Activated CD4-positive, alpha-beta T cell treated with anti-CD3 and anti-CD28 coated beads, Interleukin-2, amount 10 ng/mL, durations not matched to agents 7 days and 5 days (primary cell): Measurements from ENCODE around the gene FCRL5. TPM values are rescaled to one million over a fixed set of nuclear protein-coding genes. Genes with fewer than 3 reads are reported as not detected.
A peak's percentile ranks its signal among the peaks of the same experiment; 100 is the strongest.

ENCODE experiments used
- CTCF ChIA-PET: fragments of 350-600 bp; sonication (Branson Sonifier 250); formaldehyde crosslinking; loops from one replicate; lab custom pipeline; 2021; ENCODE audit warnings: antibody characterized with exemption; lab: Charles Lee
- POLR2A ChIA-PET: fragments of 350-600 bp; sonication (Branson Sonifier 250); formaldehyde crosslinking; loops from one replicate; lab custom pipeline; 2021; ENCODE audit warnings: antibody characterized with exemption; lab: Charles Lee
- DNase-seq: peaks from one replicate; pipeline ENCODE4 v3.0.0-alpha.2; 2020
- H3K27ac Mint-ChIP-seq: one replicate; pipeline ENCODE4 v1.8.0; 2021; ENCODE audit warnings: mild to moderate bottlenecking, moderate library complexity, mixed read lengths
- H3K27me3 Mint-ChIP-seq: one replicate; pipeline ENCODE4 v1.8.0; 2021; ENCODE audit warnings: mixed read lengths
- H3K36me3 Mint-ChIP-seq: one replicate; pipeline ENCODE4 v1.8.0; 2021; ENCODE audit warnings: low read depth, mixed read lengths
- H3K4me1 Mint-ChIP-seq: one replicate; pipeline ENCODE4 v1.8.0; 2021; ENCODE audit warnings: mixed read lengths
- H3K4me3 Mint-ChIP-seq: one replicate; pipeline ENCODE4 v1.8.0; 2021; ENCODE audit warnings: mild to moderate bottlenecking, moderate library complexity, mixed read lengths
- H3K9me3 Mint-ChIP-seq: one replicate; pipeline ENCODE4 v1.8.0; 2021; ENCODE audit warnings: mixed read lengths
- total RNA-seq, 2 experiments: library from RNA; stranded (reverse); gene quantifications; one replicate each; pipeline ENCODE4 v1.2.3, GENCODE V29; 2021

The FCRL5 gene
- total RNA-seq, 2 experiments from 2014 or later = not detected

DNA sequence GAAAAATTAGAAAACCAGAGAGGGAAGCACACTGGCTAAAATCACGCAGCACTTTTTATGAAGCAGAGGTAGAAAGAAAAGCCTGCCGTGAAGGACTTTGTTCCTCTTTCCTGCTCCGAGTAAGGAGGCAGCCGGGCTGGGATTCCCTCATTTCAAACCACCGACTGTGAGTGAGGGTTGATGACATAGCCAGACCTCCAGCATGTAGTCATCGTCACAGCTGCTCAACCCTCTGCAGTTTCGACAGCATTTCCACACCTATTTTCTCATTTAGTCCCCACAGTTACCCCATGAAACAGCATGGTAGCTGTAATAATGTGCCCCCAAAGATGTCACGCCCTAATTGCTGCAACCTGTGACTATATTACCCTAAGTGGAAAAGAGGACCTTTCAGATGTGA, 35.3 kb downstream of the FCRL5 start:
- ChIA-PET CTCF (no interaction called here), POLR2A (no interaction called here)
- Mint-ChIP-seq H3K4me3 (no peak overlapping the region), H3K27ac (no peak overlapping the region), H3K9me3 (no peaks in the 10 kb centered on the region), H3K4me1 (peaks cover under 1% of the 10 kb centered on the region), H3K36me3 (no peaks in the 10 kb centered on the region), H3K27me3 (no peaks in the 10 kb centered on the region)
- no peak for DNase-seq

DNA sequence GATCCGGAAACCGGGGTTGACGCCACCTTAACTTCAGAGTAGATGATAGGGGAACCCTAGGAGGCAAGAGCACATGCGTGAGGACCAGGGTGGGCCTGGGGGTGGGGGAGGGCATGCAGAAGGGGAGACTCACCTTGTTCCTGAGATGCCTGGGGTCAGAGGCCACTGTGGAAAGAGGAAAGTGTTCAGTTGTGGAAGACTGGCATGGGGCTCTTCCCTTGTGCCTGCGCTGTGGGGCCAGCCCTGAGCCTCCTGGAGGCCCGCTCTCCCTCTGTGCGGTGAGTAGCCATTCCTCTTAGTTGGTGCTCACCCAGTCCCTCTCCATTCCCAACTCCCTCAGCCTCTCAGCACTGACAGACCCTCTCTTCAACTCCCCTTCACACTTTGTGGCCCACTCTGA, 36.6 kb downstream of the FCRL5 start:
- Mint-ChIP-seq H3K9me3 (no peaks in the 10 kb centered on the region), H3K27me3 (no peaks in the 10 kb centered on the region)

DNA sequence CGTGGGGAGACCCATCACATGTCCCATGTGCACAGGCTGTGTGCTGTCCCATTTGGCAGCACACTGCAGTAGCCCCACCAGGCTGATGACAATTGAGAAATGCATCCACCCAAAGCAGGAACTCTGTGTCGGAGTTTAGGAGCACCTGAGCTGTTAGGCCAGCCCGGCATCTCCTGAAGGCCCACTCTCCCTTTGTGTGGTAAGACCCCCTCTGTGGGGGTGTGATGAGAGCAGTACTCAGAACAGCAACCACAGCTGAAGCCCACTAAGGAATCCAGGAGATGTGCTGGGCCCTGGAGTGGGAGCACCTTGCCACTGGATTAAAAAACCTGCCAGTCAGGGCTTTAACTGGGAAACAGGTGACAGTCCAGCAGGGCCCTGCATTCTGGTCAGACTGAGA, 37.2 kb downstream of the FCRL5 start:
- peaks cover 3% of the 10 kb centered on the region for H3K4me1 Mint-ChIP-seq
- H3K4me3 Mint-ChIP-seq = no peak overlapping the region
- CTCF ChIA-PET = no interaction called here
- H3K9me3 Mint-ChIP-seq = no peaks in the 10 kb centered on the region
- no peaks in the 10 kb centered on the region for H3K27me3 Mint-ChIP-seq
- no peak overlapping the region for H3K27ac Mint-ChIP-seq
- no peak for DNase-seq
- no peaks in the 10 kb centered on the region for H3K36me3 Mint-ChIP-seq
- POLR2A ChIA-PET = no interaction called here

More for the DNA sequence above, 36.6 kb downstream of the FCRL5 start:
- no peak overlapping the region for H3K4me3 Mint-ChIP-seq
- DNase-seq = no peak
- H3K36me3 Mint-ChIP-seq = no peaks in the 10 kb centered on the region
- CTCF ChIA-PET = no interaction called here
- peaks cover 3% of the 10 kb centered on the region for H3K4me1 Mint-ChIP-seq
- no peak overlapping the region for H3K27ac Mint-ChIP-seq
- POLR2A ChIA-PET = no interaction called here

DNA sequence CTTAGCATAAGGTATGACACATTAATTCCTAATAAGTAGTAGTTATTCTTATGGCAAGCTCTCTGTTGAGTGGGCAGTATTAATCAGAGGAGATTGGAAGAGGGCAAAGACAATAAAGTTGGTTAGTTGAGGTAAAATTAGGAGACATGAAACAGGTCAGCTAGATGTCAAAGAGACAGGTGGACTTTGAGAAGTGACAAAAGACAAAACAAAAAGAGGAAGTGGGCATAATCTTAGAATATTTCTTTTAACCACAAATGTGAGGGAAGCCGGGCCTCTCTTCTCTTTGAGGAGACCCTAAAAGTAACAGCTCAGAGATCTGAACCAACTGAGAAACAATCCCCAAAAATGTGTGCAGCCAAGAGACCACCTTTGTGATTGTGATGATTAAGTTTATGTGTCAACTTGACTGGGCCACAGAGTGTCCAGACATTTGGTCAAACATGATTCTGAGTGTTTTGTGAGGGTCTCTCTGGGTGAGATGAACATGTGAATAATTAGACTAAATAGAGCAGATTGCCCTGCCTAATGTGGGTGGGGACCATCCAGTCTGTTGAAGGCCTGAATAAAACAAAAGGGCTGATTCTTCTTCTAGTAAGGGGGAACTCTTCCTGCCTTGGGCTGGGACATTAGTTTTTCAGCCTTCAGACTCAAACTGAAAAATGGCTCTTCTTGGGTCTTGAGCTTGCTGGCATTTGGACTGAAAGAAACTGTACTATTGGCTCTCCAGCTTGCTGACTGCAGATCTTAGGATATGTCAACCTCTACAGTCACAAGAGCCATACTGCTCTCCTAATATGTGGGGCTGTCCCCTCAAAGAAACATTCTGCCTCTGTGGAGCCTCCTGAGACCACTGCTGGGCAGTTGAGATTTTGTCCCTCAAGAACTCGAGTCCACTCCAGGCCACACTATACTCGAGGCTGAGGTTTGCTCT, 40.0 kb downstream of the FCRL5 start:
- H3K4me3 Mint-ChIP-seq = no peak overlapping the region
- ChIA-PET POLR2A (no interaction called here), CTCF (interaction anchor here (0.6 kb wide), 1 partner anchor 63 kb away, joined by 3 read pairs; no protein-coding TSS in a partner anchor)
- no peaks in the 10 kb centered on the region for H3K9me3 Mint-ChIP-seq
- peaks cover 3% of the 10 kb centered on the region for H3K4me1 Mint-ChIP-seq
- no peak for DNase-seq
- no peaks in the 10 kb centered on the region for H3K36me3 Mint-ChIP-seq
- H3K27me3 Mint-ChIP-seq = no peaks in the 10 kb centered on the region
- H3K27ac Mint-ChIP-seq = no peak overlapping the region

DNA sequence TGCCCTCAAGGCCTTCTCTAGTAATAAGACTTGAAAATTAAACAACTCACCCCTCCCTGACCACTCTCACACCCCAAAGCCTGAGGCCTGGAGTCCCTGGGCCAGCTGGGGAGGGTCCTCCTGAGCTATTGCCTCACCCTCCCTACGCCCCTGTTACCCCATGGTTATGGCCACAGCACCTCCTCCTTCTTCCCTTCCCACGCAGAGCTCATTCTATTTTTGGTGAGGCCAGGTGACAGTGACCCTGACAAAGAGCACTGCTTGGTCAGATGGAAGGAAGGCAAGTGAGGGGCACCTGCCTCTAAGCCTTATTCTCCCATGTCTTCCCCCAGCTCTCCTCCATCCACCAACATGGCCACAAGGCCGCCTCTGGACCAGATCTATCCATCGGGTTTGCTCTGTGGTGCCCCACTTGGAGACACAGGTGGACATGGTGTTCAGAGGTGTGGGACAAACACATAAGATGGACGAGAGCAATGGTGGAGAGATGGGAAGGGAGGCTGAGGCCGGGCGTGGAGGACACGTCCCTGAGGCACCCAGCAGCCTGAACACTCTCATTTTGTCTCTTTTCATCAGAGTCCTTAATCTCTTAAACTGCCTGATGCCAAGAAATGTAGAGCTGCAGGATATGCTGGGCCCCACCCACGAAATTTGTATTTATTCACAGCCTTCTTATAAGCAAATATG, 42.6 kb downstream of the FCRL5 start:
- Mint-ChIP-seq H3K4me1 (peaks cover 3% of the 10 kb centered on the region), H3K27ac (no peak overlapping the region), H3K4me3 (no peak overlapping the region), H3K9me3 (no peaks in the 10 kb centered on the region), H3K27me3 (no peaks in the 10 kb centered on the region), H3K36me3 (no peaks in the 10 kb centered on the region)
- POLR2A ChIA-PET = no interaction called here
- DNase-seq = no peak
- CTCF ChIA-PET = no interaction called here

DNA sequence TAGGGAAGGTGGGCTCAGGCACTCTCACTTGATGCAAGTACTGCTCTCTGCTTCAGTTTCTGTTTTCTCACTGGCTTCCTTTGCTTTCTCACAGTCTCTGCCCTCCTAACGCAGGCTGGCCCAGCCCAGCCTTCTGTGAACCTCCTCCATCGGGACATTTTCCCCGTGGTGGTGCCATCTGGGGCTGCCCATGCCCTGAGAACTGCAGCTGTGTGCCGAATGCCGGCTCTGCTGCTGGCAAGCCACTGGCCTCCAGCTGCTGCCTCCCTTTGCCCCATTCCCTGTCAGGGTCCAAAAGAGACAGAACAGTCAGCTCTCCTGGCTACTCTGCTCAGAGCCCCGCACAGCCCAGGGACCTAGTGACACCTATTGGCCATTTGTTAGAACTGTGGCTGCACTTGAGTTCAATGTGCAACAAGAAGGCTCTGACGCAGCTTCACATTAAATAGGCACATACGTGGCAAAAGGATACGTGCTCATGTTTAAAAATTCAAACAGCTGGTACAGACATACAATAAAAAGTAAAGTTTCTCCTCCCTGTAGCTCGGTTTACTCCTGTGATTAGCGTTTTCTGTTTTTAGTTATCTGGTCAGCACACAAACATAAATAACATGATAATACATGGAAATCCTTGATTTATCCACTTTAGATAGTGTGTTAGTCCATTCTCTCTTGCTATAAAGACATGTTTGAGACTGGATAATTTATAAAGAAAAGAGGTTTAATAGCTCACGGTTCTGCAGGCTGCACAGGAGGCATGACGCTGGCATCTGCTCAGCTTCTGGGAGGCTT, 46.6 kb downstream of the FCRL5 start:
- H3K4me3 Mint-ChIP-seq = no peak overlapping the region
- ChIA-PET POLR2A (no interaction called here), CTCF (interaction anchor here (1.0 kb wide), 1 partner anchor 11 kb away, joined by 4 read pairs; no protein-coding TSS in a partner anchor)
- H3K27ac Mint-ChIP-seq = no peak overlapping the region
- H3K36me3 Mint-ChIP-seq = no peaks in the 10 kb centered on the region
- DNase-seq = peak; percentile 34
- no peaks in the 10 kb centered on the region for H3K9me3 Mint-ChIP-seq
- H3K27me3 Mint-ChIP-seq = peaks cover 10% of the 10 kb centered on the region
- H3K4me1 Mint-ChIP-seq = no peaks in the 10 kb centered on the region

DNA sequence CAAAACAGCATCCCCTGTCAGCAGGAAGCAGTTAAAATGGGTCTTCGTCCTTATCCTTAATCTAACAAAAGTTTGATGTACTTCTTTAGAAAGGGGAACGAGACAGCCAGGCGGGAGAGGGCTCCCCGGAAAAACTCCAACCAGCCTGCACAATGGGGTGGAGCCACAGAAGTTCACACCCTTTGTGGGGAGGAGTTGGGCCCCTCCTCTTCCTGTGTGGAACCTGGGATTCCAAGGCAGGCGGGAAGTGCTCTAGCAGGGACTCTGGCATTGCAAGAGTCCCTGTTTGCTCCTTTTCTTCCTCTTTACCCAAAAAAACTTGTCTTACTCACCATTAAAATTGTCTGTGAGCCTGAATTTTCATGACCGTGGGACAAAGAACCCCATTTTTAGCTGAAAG, 47.7 kb downstream of the FCRL5 start:
- H3K9me3 Mint-ChIP-seq = no peaks in the 10 kb centered on the region
- H3K27ac Mint-ChIP-seq = no peak overlapping the region
- DNase-seq = no peak
- POLR2A ChIA-PET = no interaction called here
- H3K4me3 Mint-ChIP-seq = no peak overlapping the region
- CTCF ChIA-PET = no interaction called here
- H3K27me3 Mint-ChIP-seq = peaks cover 15% of the 10 kb centered on the region
- H3K4me1 Mint-ChIP-seq = no peaks in the 10 kb centered on the region
- no peaks in the 10 kb centered on the region for H3K36me3 Mint-ChIP-seq

DNA sequence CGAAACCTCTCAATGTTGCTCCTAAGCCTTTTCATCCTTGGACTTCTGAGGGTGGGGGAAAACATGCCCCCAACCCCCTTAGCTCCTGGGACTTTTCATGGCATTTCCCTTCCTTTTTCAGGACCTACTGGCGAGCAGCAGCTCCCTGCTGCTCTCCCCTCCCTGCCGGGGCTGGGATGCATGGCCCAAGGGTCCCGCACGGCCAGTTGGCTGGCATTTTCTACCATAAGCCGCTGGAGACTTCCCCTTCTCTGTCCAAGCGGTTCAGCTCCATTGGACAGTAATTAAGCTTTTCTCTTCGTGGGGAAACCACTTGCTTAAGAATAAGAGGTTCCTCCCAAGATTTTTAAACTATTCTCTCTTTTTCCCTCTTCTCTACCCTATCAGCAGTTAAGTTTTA, 52.8 kb downstream of the FCRL5 start:
- H3K9me3 Mint-ChIP-seq = no peaks in the 10 kb centered on the region
- H3K27ac Mint-ChIP-seq = no peak overlapping the region
- ChIA-PET CTCF (no interaction called here), POLR2A (no interaction called here)
- no peaks in the 10 kb centered on the region for H3K36me3 Mint-ChIP-seq
- no peak for DNase-seq
- H3K4me1 Mint-ChIP-seq = no peaks in the 10 kb centered on the region
- no peak overlapping the region for H3K4me3 Mint-ChIP-seq
- H3K27me3 Mint-ChIP-seq = peaks cover 19% of the 10 kb centered on the region

DNA sequence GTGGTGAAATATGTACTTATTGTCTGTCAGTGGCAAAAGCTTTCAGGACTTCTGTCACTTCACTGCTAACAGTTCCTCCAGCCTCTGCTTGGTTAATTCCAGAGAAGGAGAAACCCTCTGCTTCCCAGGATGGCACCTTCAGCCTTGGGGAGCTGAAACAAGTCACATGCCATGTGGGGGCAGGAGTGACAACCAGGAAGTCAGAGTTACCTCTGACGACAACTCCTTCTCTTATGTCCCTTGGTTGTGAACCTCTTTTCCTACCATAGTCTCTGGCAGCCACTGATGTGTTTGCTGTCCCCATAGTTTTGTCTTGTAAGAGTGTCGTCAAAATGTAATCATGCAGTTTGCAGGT, 53.6 kb downstream of the FCRL5 start:
- POLR2A ChIA-PET = no interaction called here

DNA sequence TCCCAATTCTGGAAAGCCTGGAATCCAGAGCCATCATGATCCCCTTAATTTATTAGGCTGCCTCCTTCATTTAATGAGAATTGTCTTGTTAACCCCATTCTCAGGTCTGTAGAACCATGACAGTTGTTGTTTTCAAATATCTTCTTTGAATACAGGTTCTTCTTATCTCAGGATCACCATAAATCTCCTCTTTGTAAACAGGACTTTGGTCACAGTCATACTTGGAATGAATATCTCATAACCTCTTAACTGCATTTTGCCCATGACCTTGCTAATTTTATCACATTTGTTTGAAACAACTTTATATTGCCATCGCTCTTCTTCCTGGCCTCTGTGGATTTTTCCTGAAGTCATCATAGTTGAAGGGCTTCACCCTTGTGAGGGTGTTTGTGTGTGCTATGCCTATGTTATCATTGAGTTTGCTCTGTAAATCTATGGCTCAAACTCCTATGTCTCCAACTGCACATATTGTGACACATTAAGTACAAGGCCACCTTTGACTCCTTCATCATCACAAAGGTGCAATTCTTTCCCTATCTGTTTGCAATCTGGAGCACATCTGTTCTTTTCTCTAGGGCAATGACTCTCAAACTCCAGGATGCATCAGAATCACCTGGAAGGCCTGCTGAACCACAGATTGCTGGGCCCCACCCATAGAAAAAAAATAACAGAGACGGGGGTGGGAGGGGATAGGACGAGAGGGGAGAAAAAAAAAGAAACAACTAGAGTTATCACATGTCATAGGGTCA, 54.2 kb downstream of the FCRL5 start:
- H3K4me1 Mint-ChIP-seq = no peaks in the 10 kb centered on the region
- H3K9me3 Mint-ChIP-seq = no peaks in the 10 kb centered on the region
- CTCF ChIA-PET = no interaction called here
- no peak for DNase-seq
- H3K36me3 Mint-ChIP-seq = no peaks in the 10 kb centered on the region
- no peak overlapping the region for H3K27ac Mint-ChIP-seq
- POLR2A ChIA-PET = no interaction called here
- H3K27me3 Mint-ChIP-seq = peaks cover 25% of the 10 kb centered on the region
- H3K4me3 Mint-ChIP-seq = no peak overlapping the region

More for the DNA sequence above, 53.6 kb downstream of the FCRL5 start:
- H3K36me3 Mint-ChIP-seq = no peaks in the 10 kb centered on the region
- no peak overlapping the region for H3K4me3 Mint-ChIP-seq
- no peaks in the 10 kb centered on the region for H3K9me3 Mint-ChIP-seq
- peaks cover 19% of the 10 kb centered on the region for H3K27me3 Mint-ChIP-seq
- H3K27ac Mint-ChIP-seq = no peak overlapping the region
- no peaks in the 10 kb centered on the region for H3K4me1 Mint-ChIP-seq
- CTCF ChIA-PET = no interaction called here
- DNase-seq = no peak

DNA sequence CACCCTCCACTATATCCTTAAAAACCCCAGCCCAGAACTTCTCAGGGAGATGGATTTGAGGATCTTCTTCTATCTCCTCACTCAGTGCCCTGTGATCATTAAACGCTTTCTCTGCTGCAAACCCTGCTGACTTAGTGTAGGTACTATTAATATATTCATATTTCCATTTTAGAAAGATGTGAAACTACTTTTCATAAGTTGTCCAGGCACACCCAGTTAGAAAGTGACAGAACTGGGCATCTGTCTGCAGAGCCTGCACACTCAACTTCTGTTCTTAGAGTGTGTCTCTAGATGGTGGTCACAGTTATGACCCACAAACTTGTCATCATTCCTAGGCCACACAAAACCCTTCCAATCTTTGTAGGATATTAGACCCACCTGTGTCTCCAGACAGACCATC, 55.0 kb downstream of the FCRL5 start:
- ChIA-PET POLR2A (no interaction called here), CTCF (interaction anchor here (0.9 kb wide), 1 partner anchor 310 kb away, joined by 3 read pairs; no protein-coding TSS in a partner anchor)
- H3K27me3 Mint-ChIP-seq = peaks cover 32% of the 10 kb centered on the region
- H3K4me3 Mint-ChIP-seq = no peak overlapping the region
- no peaks in the 10 kb centered on the region for H3K36me3 Mint-ChIP-seq
- no peaks in the 10 kb centered on the region for H3K9me3 Mint-ChIP-seq
- no peaks in the 10 kb centered on the region for H3K4me1 Mint-ChIP-seq
- no peak for DNase-seq
- no peak overlapping the region for H3K27ac Mint-ChIP-seq

DNA sequence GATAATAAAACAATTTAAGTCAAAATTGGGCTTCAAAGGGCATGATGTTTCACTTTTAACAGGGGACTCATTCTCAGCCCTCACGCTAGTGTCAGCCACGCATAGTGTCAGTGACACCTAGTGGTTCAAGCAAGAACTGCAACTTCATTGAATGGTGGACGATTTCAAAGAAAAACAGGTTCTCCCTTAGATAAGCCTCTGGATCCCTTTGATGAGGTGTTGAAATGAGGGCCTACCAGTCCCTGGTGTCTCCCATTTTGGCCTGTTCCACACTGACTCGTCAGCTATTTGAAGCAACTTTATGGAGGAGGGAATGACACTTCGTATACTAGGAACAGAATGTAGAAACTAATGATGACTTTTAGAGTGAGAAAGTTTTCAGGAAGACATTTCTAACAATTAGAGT, 56.2 kb downstream of the FCRL5 start:
- Mint-ChIP-seq H3K4me3 (no peak overlapping the region), H3K36me3 (no peaks in the 10 kb centered on the region), H3K27ac (no peak overlapping the region), H3K9me3 (no peaks in the 10 kb centered on the region), H3K27me3 (peaks cover 28% of the 10 kb centered on the region), H3K4me1 (no peaks in the 10 kb centered on the region)
- DNase-seq = peak; percentile 62
- POLR2A ChIA-PET = no interaction called here
- CTCF ChIA-PET = no interaction called here
